A673 (cell line): ENCODE data around the gene SCD. TPM values are rescaled to one million over a fixed set of nuclear protein-coding genes. Genes with fewer than 3 reads are reported as not detected.

Source experiments
- BruUV-seq: library from RNA; stranded (reverse); fragments of 400-500 nt; replicated peaks from 2 replicates; lab custom pipeline; 2021; lab: Mats Ljungman, UMichigan
- CTCF ChIA-PET: fragments of 300-600 bp; sonication (Branson Sonifier 250); formaldehyde crosslinking; loops from one replicate; lab custom pipeline; 2022; ENCODE audit warnings: antibody characterized with exemption; lab: Charles Lee
- POLR2A ChIA-PET: fragments of 300-600 bp; sonication (Branson Sonifier 250); formaldehyde crosslinking; loops from one replicate; lab custom pipeline; 2022; ENCODE audit warnings: antibody characterized with exemption; ENCODE audit not compliant: low non-redundant PET; lab: Charles Lee
- DNase-seq: peaks from one replicate; pipeline ENCODE4 v3.0.0-alpha.2; 2015; ENCODE audit warnings: low spot score
- H3K27ac ChIP-seq: fragments of 200-600 bp; sonication (generic); 2 replicates; pipeline ENCODE4 v1.5.1; 2016; ENCODE audit warnings: mixed run types, low read depth, mild to moderate bottlenecking, mixed read lengths, antibody characterized with exemption, low read length; ENCODE audit not compliant: poor library complexity, severe bottlenecking
- H3K27me3 ChIP-seq: fragments of 200-600 bp; sonication (generic); replicated peaks from 2 replicates; pipeline ENCODE4 v1.6.1; 2017; ENCODE audit warnings: mixed run types, low read depth, mild to moderate bottlenecking, mixed read lengths, antibody characterized with exemption, low read length; ENCODE audit not compliant: insufficient read depth, poor library complexity
- H3K36me3 ChIP-seq: fragments of 200-600 bp; sonication (generic); 2 replicates; pipeline ENCODE4 v1.6.1; 2016; ENCODE audit warnings: mixed run types, mild to moderate bottlenecking, mixed read lengths, antibody characterized with exemption, low read length; ENCODE audit not compliant: insufficient read depth, poor library complexity, severe bottlenecking
- H3K4me1 ChIP-seq: fragments of 200-600 bp; sonication (generic); 2 replicates; pipeline ENCODE4 v1.6.1; 2017; ENCODE audit warnings: mixed run types, mild to moderate bottlenecking, mixed read lengths, antibody characterized with exemption, low read length; ENCODE audit not compliant: insufficient read depth, poor library complexity, severe bottlenecking
- H3K4me3 ChIP-seq: fragments of 200-600 bp; sonication (generic); 2 replicates; pipeline ENCODE4 v1.5.1; 2016; ENCODE audit warnings: low read depth, mixed run types, mild to moderate bottlenecking, mixed read lengths, low read length; ENCODE audit not compliant: poor library complexity, severe bottlenecking
- H3K9me3 ChIP-seq: fragments of 200-600 bp; sonication (generic); 2 replicates; pipeline ENCODE4 v1.6.1; 2016; ENCODE audit warnings: mixed run types, low read depth, mild to moderate bottlenecking, mixed read lengths, antibody characterized with exemption, low read length; ENCODE audit not compliant: poor library complexity, severe bottlenecking
- CTCF ChIP-seq: fragments of 300-800, 200-600 bp; sonication (generic); conservative IDR thresholded peaks from 2 replicates; pipeline ENCODE4 v1.5.1; 2017; ENCODE audit warnings: low read depth, mild to moderate bottlenecking, antibody characterized with exemption, low read length, moderate library complexity, mixed read lengths
- EZH2 ChIP-seq: fragments of 200-600 bp; sonication (generic); IDR thresholded peaks from 2 replicates; pipeline ENCODE4 v1.6.1; 2017; ENCODE audit warnings: borderline replicate concordance, low read depth, mild to moderate bottlenecking, mixed read lengths, antibody characterized with exemption, low read length; ENCODE audit not compliant: poor library complexity, severe bottlenecking
- intact Hi-C: fragments of 100-400 bp; cut with micrococcal nuclease; formaldehyde crosslinking; loops from one replicate; pipeline ENCODE4 v1.10.0; 2022; ENCODE audit not compliant: unreplicated experiment
- total RNA-seq: library from RNA; stranded (reverse); gene quantifications from 2 replicates; pipeline ENCODE4 v1.2.3, GENCODE V29; 2021

Gene SCD
- total RNA-seq, 1 experiment from 2014 or later, result 519 TPM

GRCh38 chr10:100334762-100335161, 12.3 kb upstream of the SCD start:
- Histone ChIP-seq H3K36me3 (no peaks in the 10 kb centered on the region), H3K4me1 (no peaks in the 10 kb centered on the region), H3K9me3 (no peaks in the 10 kb centered on the region), H3K27me3 (no peaks in the 10 kb centered on the region), H3K27ac (no peak overlapping the region), H3K4me3 (no peak overlapping the region)
- no TSS peak for BruUV-seq
- TF ChIP-seq CTCF (no peak), EZH2 (no peak)
- DNase-seq, result no peak
- ChIA-PET POLR2A (no interaction called here), CTCF (no interaction called here)
- intact Hi-C loops, result loop anchor here (5.0 kb wide), 1 partner anchor 173 kb away; no protein-coding TSS in a partner anchor

GRCh38 chr10:100338434-100339036, 8.5 kb upstream of the SCD start:
- no TSS peak for BruUV-seq

GRCh38 chr10:100339236-100339635, 7.8 kb upstream of the SCD start:
- Histone ChIP-seq H3K9me3 (no peaks in the 10 kb centered on the region), H3K4me3 (no peak overlapping the region), H3K27me3 (no peaks in the 10 kb centered on the region), H3K4me1 (no peaks in the 10 kb centered on the region), H3K36me3 (no peaks in the 10 kb centered on the region), H3K27ac (no peak overlapping the region)
- intact Hi-C loops, result loop anchor here (5.0 kb wide), 1 partner anchor 168 kb away; no protein-coding TSS in a partner anchor
- no TSS peak for BruUV-seq
- TF ChIP-seq CTCF, result no peak
- no peak for TF ChIP-seq EZH2
- CTCF ChIA-PET, result no interaction called here
- DNase-seq, result no peak
- POLR2A ChIA-PET, result no interaction called here

More at GRCh38 chr10:100338434-100339036, 8.5 kb upstream of the SCD start:
- H3K9me3 ChIP-seq, result no peaks in the 10 kb centered on the region
- DNase-seq, result peak; percentile 79
- no peaks in the 10 kb centered on the region for H3K36me3 ChIP-seq
- H3K4me1 ChIP-seq, result no peaks in the 10 kb centered on the region
- CTCF ChIA-PET, result no interaction called here
- TF ChIP-seq EZH2 (no peak), CTCF (peak; percentile 88)
- intact Hi-C loops, result loop anchor here (1.0 to 5.0 kb wide), 2 partner anchors 95 to 169 kb away; no protein-coding TSS in a partner anchor
- H3K27ac ChIP-seq, result no peak overlapping the region
- no peaks in the 10 kb centered on the region for H3K27me3 ChIP-seq
- POLR2A ChIA-PET, result no interaction called here
- no peak overlapping the region for H3K4me3 ChIP-seq
